ENCODE results near the gene ADH1C.
"Not testable (repeated sequence)": the region's sequence is repeated elsewhere in the genome, so short reads cannot be mapped to it uniquely, and the experiment has no call there.

Gene ADH1C

GRCh38 chr4:99356992-99357391 is 4.4 kb upstream of the ADH1C start:
- no peaks in the 10 kb centered on the region for H3K36me3 ChIP-seq (replicated peaks)
- no peak for TF ChIP-seq CTCF (IDR thresholded peaks at IDR 0.05; ENCODE audit: low read depth, low read length, missing control alignments)
- DNase-seq, result no peak
- no peak overlapping the region for H3K27ac ChIP-seq
- in situ Hi-C loops (cut with HindIII; ENCODE audit: low pct_ligation_motif_present, low sequenced_read_pairs), result no loop called here
- H3K27me3 ChIP-seq (replicated peaks), result no peaks in the 10 kb centered on the region
- H3K4me3 ChIP-seq (ENCODE audit: low read depth, low read length), result no peak overlapping the region

- DNase-seq; in situ Hi-C loops (cut with HindIII; ENCODE audit: low pct_ligation_motif_present, low sequenced_read_pairs); H3K4me3 ChIP-seq (ENCODE audit: low read depth, low read length); H3K36me3 ChIP-seq (replicated peaks); H3K27me3 ChIP-seq (replicated peaks); H3K27ac ChIP-seq: not testable (repeated sequence)
These were observed 3.6 kb upstream of the ADH1C start for GRCh38 chr4:99356149-99356548.

DNA sequence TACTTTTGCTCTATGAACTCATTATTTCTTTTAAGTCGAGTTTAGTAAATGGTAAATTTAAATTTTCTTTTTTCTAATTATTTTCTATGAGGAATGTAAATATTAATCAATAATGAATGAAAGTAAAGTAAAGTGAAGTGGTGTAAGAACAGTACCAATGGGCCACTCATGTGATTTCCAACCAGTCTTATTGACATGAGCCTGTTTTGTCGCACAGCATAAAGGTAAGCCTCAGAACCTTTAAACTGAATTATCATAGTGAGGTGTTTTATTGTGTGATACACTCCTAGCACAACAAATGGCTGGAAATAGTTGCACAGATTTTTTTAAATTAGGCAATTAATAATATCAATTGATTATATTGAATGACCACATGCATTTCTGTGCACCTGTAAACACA is 1.1 kb downstream of the ADH1C start:
- no peak for TF ChIP-seq CTCF (IDR thresholded peaks at IDR 0.05; ENCODE audit: low read depth, low read length, missing control alignments)
- H3K27me3 ChIP-seq (replicated peaks), result no peaks in the 10 kb centered on the region
- no peaks in the 10 kb centered on the region for H3K36me3 ChIP-seq (replicated peaks)
- in situ Hi-C loops (cut with HindIII; ENCODE audit: low pct_ligation_motif_present, low sequenced_read_pairs), result no loop called here
- DNase-seq, result no peak
- no peak overlapping the region for H3K27ac ChIP-seq
- no peak overlapping the region for H3K4me3 ChIP-seq (ENCODE audit: low read depth, low read length)

- Histone ChIP-seq H3K4me3 (ENCODE audit: low read depth, low read length) (no peak overlapping the region), H3K27ac (no peak overlapping the region), H3K36me3 (replicated peaks) (no peaks in the 10 kb centered on the region), H3K27me3 (replicated peaks) (no peaks in the 10 kb centered on the region)
- in situ Hi-C loops (cut with HindIII; ENCODE audit: low pct_ligation_motif_present, low sequenced_read_pairs), result no loop called here
- no peak for TF ChIP-seq CTCF (IDR thresholded peaks at IDR 0.05; ENCODE audit: low read depth, low read length, missing control alignments)
- no peak for DNase-seq
These were observed 3.2 kb downstream of the ADH1C start for GRCh38 chr4:99349338-99349737.

GRCh38 chr4:99342624-99343023 is 9.9 kb downstream of the ADH1C start:
- DNase-seq; H3K27me3 ChIP-seq (replicated peaks); H3K36me3 ChIP-seq (replicated peaks); H3K27ac ChIP-seq; H3K4me3 ChIP-seq (ENCODE audit: low read depth, low read length); in situ Hi-C loops (cut with HindIII; ENCODE audit: low pct_ligation_motif_present, low sequenced_read_pairs): not testable (repeated sequence)

- no peak for TF ChIP-seq CTCF (IDR thresholded peaks at IDR 0.05; ENCODE audit: low read depth, low read length, missing control alignments)
- in situ Hi-C loops (cut with HindIII; ENCODE audit: low pct_ligation_motif_present, low sequenced_read_pairs), result no loop called here
- H3K27me3 ChIP-seq (replicated peaks), result no peaks in the 10 kb centered on the region
- H3K36me3 ChIP-seq (replicated peaks), result no peaks in the 10 kb centered on the region
- DNase-seq, result no peak
- H3K4me3 ChIP-seq (ENCODE audit: low read depth, low read length), result no peak overlapping the region
- H3K27ac ChIP-seq, result no peak overlapping the region
These were observed 11.1 kb downstream of the ADH1C start for GRCh38 chr4:99341426-99341825.

DNA sequence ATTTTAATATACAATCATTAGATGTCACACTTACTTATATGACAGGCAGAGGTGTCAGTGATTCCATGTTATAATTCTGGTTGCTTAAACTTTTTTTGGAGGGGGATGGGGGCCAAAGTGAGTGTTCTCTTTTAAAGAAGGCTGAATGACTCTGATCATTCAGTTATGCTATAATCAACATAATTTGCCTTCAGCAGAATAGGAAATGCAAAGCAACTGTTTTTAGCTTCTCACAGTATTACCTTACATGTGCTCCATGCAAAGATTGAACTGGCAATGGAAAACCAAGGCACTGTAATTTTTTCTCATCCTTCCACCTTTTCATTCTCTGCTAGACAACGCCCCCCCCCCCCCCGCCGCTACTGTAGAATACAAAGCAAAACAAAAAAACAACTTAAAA is 13.4 kb downstream of the ADH1C start:
- no peaks in the 10 kb centered on the region for H3K36me3 ChIP-seq (replicated peaks)
- no peak for TF ChIP-seq CTCF (IDR thresholded peaks at IDR 0.05; ENCODE audit: low read depth, low read length, missing control alignments)
- no peak overlapping the region for H3K4me3 ChIP-seq (ENCODE audit: low read depth, low read length)
- no peak for DNase-seq
- H3K27ac ChIP-seq, result no peak overlapping the region
- in situ Hi-C loops (cut with HindIII; ENCODE audit: low pct_ligation_motif_present, low sequenced_read_pairs), result no loop called here
- H3K27me3 ChIP-seq (replicated peaks), result no peaks in the 10 kb centered on the region
